ENCODE data around the gene USP1.

DNA sequence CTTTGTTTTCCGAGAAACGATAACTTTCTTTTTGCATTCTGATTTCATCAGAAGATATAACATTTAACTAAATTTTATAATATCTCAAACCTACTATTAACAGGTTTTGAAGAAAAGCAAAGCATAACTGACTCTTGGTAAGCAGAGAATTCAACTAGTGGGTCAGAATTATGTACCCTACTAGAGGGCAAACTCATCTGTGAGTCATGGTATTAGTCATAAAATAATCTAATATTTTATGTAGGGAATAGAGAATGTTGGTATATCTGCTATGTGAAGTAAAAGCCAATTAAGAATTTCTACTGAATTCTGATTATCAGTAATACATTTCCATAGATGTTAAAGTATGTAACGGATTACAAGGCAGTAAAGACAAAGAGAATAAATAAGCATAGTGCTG is 56.8 kb downstream of the USP1 start:
- no peak for TF ChIP-seq POLR2A (IDR thresholded peaks at IDR 0.05)
- TF ChIP-seq, protein P1, sequence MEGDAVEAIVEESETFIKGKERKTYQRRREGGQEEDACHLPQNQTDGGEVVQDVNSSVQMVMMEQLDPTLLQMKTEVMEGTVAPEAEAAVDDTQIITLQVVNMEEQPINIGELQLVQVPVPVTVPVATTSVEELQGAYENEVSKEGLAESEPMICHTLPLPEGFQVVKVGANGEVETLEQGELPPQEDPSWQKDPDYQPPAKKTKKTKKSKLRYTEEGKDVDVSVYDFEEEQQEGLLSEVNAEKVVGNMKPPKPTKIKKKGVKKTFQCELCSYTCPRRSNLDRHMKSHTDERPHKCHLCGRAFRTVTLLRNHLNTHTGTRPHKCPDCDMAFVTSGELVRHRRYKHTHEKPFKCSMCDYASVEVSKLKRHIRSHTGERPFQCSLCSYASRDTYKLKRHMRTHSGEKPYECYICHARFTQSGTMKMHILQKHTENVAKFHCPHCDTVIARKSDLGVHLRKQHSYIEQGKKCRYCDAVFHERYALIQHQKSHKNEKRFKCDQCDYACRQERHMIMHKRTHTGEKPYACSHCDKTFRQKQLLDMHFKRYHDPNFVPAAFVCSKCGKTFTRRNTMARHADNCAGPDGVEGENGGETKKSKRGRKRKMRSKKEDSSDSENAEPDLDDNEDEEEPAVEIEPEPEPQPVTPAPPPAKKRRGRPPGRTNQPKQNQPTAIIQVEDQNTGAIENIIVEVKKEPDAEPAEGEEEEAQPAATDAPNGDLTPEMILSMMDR (IDR thresholded peaks at IDR 0.05) = no peak
